KMS-11 (cell line): Measurements from ENCODE around the gene MMRN2.

ENCODE experiments used
- H2AFZ ChIP-seq: fragments of 200-600 bp; sonication (generic); 2 replicates; pipeline ENCODE4 v1.6.1; 2016; ENCODE audit warnings: antibody characterized with exemption, mixed run types, low read depth
- H3K27ac ChIP-seq: fragments of 200-600 bp; sonication (generic); 2 replicates; pipeline ENCODE4 v1.6.1; 2016; ENCODE audit warnings: mild to moderate bottlenecking, mixed run types
- H3K27me3 ChIP-seq: fragments of 200-600 bp; sonication (generic); 2 replicates; pipeline ENCODE4 v1.6.1; 2017; ENCODE audit warnings: mild to moderate bottlenecking, low read depth, mixed run types, moderate library complexity; ENCODE audit not compliant: insufficient read depth
- H3K36me3 ChIP-seq: fragments of 200-600 bp; sonication (generic); 2 replicates; pipeline ENCODE4 v1.6.1; 2017; ENCODE audit warnings: mild to moderate bottlenecking, mixed run types; ENCODE audit not compliant: insufficient read depth
- H3K4me1 ChIP-seq: fragments of 200-600 bp; sonication (generic); 2 replicates; pipeline ENCODE4 v1.6.1; 2016; ENCODE audit warnings: mild to moderate bottlenecking, low read depth, mixed run types; ENCODE audit not compliant: poor library complexity, severe bottlenecking
- H3K4me2 ChIP-seq: fragments of 200-600 bp; sonication (generic); 2 replicates; pipeline ENCODE4 v1.7.0; 2016; ENCODE audit warnings: mild to moderate bottlenecking, mixed run types
- H3K4me3 ChIP-seq: fragments of 200-600 bp; sonication (generic); IDR thresholded peaks from 2 replicates; pipeline ENCODE4 v1.6.1; 2017; ENCODE audit warnings: low read depth, low read length, mixed read lengths; ENCODE audit not compliant: insufficient read depth
- H3K79me2 ChIP-seq: fragments of 200-600 bp; sonication (generic); 2 replicates; pipeline ENCODE4 v1.6.1; 2016; ENCODE audit warnings: low read depth, mixed run types; ENCODE audit not compliant: insufficient read depth
- H3K9ac ChIP-seq: fragments of 200-600 bp; sonication (generic); 2 replicates; pipeline ENCODE4 v1.6.1; 2016; ENCODE audit warnings: mild to moderate bottlenecking, mixed run types
- H4K20me1 ChIP-seq: fragments of 200-600 bp; sonication (generic); 2 replicates; pipeline ENCODE4 v1.6.1; 2016; ENCODE audit warnings: mild to moderate bottlenecking, mixed run types; ENCODE audit not compliant: insufficient read depth
- TF ChIP-seq, protein P1 (sequence below): fragments of 200-600 bp; sonication (generic); conservative IDR thresholded peaks from 2 replicates; pipeline ENCODE4 v1.6.1; 2017; ENCODE audit warnings: low read depth, mild to moderate bottlenecking, antibody characterized with exemption, low read length, moderate library complexity, mixed read lengths

Gene MMRN2

DNA sequence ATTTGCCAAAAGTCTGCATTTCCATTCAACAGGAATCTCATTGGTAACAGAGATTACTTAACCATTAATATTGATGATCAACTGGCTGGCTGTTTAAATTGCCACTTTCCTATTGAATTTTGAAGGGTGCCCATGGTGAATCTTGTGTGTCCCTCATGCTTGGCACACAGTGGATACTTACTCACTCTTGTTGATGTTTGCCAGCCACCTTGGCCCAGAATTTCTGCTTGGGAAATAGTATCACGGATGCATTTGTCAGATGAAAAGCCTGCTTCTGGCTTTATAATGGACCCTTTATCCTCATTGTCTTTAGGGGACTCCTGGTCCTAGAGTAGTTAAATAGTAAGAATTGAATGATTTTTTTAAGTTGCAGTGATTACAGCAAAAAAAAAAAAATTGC lies 52.0 kb downstream of the MMRN2 start:
- no peaks in the 10 kb centered on the region for H3K79me2 ChIP-seq
- TF ChIP-seq, protein P1, sequence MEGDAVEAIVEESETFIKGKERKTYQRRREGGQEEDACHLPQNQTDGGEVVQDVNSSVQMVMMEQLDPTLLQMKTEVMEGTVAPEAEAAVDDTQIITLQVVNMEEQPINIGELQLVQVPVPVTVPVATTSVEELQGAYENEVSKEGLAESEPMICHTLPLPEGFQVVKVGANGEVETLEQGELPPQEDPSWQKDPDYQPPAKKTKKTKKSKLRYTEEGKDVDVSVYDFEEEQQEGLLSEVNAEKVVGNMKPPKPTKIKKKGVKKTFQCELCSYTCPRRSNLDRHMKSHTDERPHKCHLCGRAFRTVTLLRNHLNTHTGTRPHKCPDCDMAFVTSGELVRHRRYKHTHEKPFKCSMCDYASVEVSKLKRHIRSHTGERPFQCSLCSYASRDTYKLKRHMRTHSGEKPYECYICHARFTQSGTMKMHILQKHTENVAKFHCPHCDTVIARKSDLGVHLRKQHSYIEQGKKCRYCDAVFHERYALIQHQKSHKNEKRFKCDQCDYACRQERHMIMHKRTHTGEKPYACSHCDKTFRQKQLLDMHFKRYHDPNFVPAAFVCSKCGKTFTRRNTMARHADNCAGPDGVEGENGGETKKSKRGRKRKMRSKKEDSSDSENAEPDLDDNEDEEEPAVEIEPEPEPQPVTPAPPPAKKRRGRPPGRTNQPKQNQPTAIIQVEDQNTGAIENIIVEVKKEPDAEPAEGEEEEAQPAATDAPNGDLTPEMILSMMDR: no peak
- no peak overlapping the region for H2AFZ ChIP-seq

DNA sequence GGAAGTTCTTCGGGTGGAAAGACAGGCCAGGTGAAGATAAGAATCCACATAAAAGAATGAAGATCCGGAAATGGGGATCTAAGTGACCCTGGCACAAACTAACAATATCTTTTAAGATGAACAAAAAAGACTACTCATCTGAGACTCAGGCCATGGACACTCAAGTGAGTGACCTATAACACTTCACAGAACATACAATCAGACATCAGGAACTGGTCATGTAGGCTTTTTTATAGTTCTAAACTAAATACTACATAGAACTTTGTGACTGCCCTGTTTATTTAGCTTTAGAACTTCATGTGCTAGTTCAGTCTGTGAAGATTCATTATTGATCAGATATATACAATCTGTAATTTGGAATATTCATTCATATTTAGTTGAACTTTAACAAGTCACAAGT lies 52.8 kb downstream of the MMRN2 start:
- no peak overlapping the region for H3K4me3 ChIP-seq
- no peaks in the 10 kb centered on the region for H3K36me3 ChIP-seq
- no peak overlapping the region for H2AFZ ChIP-seq
- no peaks in the 10 kb centered on the region for H3K79me2 ChIP-seq
- TF ChIP-seq, protein P1: no peak
- H4K20me1 ChIP-seq: no peaks in the 10 kb centered on the region
- H3K27ac ChIP-seq: no peak overlapping the region
- H3K4me2 ChIP-seq: no peak overlapping the region
- no peaks in the 10 kb centered on the region for H3K27me3 ChIP-seq
- H3K4me1 ChIP-seq: no peaks in the 10 kb centered on the region
- no peak overlapping the region for H3K9ac ChIP-seq

More for the DNA sequence above, 52.0 kb downstream of the MMRN2 start:
- no peak overlapping the region for H3K9ac ChIP-seq
- H3K4me1 ChIP-seq: no peaks in the 10 kb centered on the region
- H3K4me2 ChIP-seq: no peak overlapping the region
- no peak overlapping the region for H3K4me3 ChIP-seq
- no peaks in the 10 kb centered on the region for H3K36me3 ChIP-seq
- H4K20me1 ChIP-seq: no peaks in the 10 kb centered on the region
- no peak overlapping the region for H3K27ac ChIP-seq
- H3K27me3 ChIP-seq: no peaks in the 10 kb centered on the region

DNA sequence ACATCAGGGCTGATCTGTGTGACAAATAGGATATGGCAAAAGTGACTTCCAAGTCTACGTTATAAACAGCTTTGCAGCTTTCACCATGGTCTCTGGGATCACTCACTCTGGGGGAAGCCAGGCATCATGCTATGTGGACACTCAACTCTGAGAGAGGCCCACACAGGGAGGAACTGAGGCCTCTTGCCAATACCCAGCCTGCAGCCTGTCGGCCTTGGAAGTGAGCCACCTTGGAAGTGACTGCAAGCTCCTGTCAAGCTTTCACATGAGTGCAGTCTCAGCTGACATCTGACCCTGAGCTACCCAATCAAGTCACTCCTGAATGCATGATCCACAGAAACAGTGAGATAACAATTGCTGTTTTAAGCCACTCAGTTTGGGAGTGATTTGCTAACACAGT lies 56.5 kb downstream of the MMRN2 start:
- no peak overlapping the region for H3K4me3 ChIP-seq
- no peak overlapping the region for H3K4me2 ChIP-seq
- no peaks in the 10 kb centered on the region for H3K36me3 ChIP-seq
- H3K4me1 ChIP-seq: no peaks in the 10 kb centered on the region
- TF ChIP-seq, protein P1: no peak
- no peak overlapping the region for H3K9ac ChIP-seq
- H2AFZ ChIP-seq: no peak overlapping the region
- H4K20me1 ChIP-seq: no peaks in the 10 kb centered on the region
- H3K79me2 ChIP-seq: no peaks in the 10 kb centered on the region
- no peak overlapping the region for H3K27ac ChIP-seq
- H3K27me3 ChIP-seq: no peaks in the 10 kb centered on the region

DNA sequence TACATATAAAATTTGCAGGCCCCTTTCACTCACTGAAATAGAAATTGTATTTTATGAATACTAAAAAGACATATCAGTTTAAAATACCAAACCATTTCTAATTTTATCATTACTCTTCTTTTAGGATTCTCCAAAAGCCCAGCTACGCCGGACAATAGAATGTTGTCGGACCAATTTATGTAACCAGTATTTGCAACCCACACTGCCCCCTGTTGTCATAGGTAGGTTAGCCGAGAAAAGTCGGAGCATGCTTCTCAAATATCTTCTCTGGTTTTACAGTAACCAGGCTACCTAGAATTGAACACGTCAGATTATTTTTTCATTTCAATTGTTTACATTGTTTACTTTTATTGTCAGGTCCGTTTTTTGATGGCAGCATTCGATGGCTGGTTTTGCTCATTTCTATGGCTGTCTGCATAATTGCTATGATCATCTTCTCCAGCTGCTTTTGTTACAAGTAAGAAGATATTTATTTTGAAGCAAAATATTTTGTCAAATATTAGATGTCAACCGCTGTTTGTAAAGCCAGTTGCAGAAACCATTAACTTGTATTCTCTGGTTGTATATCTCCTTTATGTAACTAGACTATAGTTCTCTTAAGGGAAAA lies 57.6 kb downstream of the MMRN2 start:
- Histone ChIP-seq H4K20me1 (no peaks in the 10 kb centered on the region), H3K4me2 (no peak overlapping the region), H2AFZ (no peak overlapping the region), H3K4me1 (no peaks in the 10 kb centered on the region), H3K27ac (no peak overlapping the region), H3K79me2 (no peaks in the 10 kb centered on the region), H3K36me3 (no peaks in the 10 kb centered on the region), H3K4me3 (no peak overlapping the region), H3K9ac (no peak overlapping the region), H3K27me3 (no peaks in the 10 kb centered on the region)
- TF ChIP-seq, protein P1: peak; percentile 48; the same call in 1 of the 2 replicates
